GM18870 (cell line): ENCODE results near the gene PRDM8.
"Not testable (repeated sequence)": the region's sequence is repeated elsewhere in the genome, so short reads cannot be mapped to it uniquely, and the experiment has no call there.

Source experiments
- ATAC-seq: cut with Tn5 transposase; IDR thresholded peaks from one replicate; pipeline ENCODE4 v1.9.1; 2021; ENCODE audit warnings: moderate library complexity; ENCODE audit not compliant: unreplicated experiment

PRDM8 gene

GRCh38 chr4:80225595-80225994 is 28.3 kb downstream of the PRDM8 start:
- no peak for ATAC-seq

- ATAC-seq, result no peak
Measured at GRCh38 chr4:80226094-80226493, 28.8 kb downstream of the PRDM8 start.

GRCh38 chr4:80228460-80228859 is 31.2 kb downstream of the PRDM8 start:
- peak; percentile 44 for ATAC-seq

- ATAC-seq, result no peak
Measured at GRCh38 chr4:80229128-80229527, 31.8 kb downstream of the PRDM8 start.

GRCh38 chr4:80229590-80229989 is 32.3 kb downstream of the PRDM8 start:
- ATAC-seq, result peak; percentile 96

GRCh38 chr4:80231180-80231579 is 33.9 kb downstream of the PRDM8 start:
- no peak for ATAC-seq

- ATAC-seq, result no peak
Measured at GRCh38 chr4:80232707-80233370, 35.5 kb downstream of the PRDM8 start.

- no peak for ATAC-seq
Measured at GRCh38 chr4:80233390-80233789, 36.1 kb downstream of the PRDM8 start.

- no peak for ATAC-seq
Measured at GRCh38 chr4:80235451-80235850, 38.1 kb downstream of the PRDM8 start.

GRCh38 chr4:80237992-80238391 is 40.7 kb downstream of the PRDM8 start:
- no peak for ATAC-seq

- no peak for ATAC-seq
Measured at GRCh38 chr4:80239480-80240150, 42.3 kb downstream of the PRDM8 start.

GRCh38 chr4:80240976-80241375 is 43.7 kb downstream of the PRDM8 start:
- peak; percentile 76 for ATAC-seq

GRCh38 chr4:80243274-80244018 is 46.1 kb downstream of the PRDM8 start:
- ATAC-seq, result no peak

- not testable (repeated sequence) for ATAC-seq
Measured at GRCh38 chr4:80247484-80247883, 50.2 kb downstream of the PRDM8 start.

GRCh38 chr4:80249144-80249543 is 51.8 kb downstream of the PRDM8 start:
- no peak for ATAC-seq

GRCh38 chr4:80252427-80252826 is 55.1 kb downstream of the PRDM8 start:
- no peak for ATAC-seq

- ATAC-seq, result no peak
Measured at GRCh38 chr4:80252953-80253352, 55.6 kb downstream of the PRDM8 start.

GRCh38 chr4:80253510-80253909 is 56.2 kb downstream of the PRDM8 start:
- ATAC-seq, result no peak
